AG10803 (cell line): Measurements from ENCODE around the gene C5orf63.
A peak's percentile ranks its signal among the peaks of the same experiment; 100 is the strongest.

ENCODE experiments used
- DNase-seq: peaks from one replicate; pipeline ENCODE4 v3.0.0; 2010; ENCODE audit warnings: low read depth
- H3K4me3 ChIP-seq: 2 replicates; pipeline ENCODE4 v1.5.1; 2011; ENCODE audit warnings: mild to moderate bottlenecking, low read length, control low read depth
- CTCF ChIP-seq: conservative IDR thresholded peaks from 2 replicates; pipeline ENCODE4 v1.5.1; 2011; ENCODE audit warnings: mild to moderate bottlenecking, low read length, control low read depth, inconsistent platforms

Gene C5orf63

GRCh38 chr5:127046343-127047072 is 26.8 kb downstream of the C5orf63 start:
- no peak for DNase-seq
- H3K4me3 ChIP-seq, result no peak overlapping the region
- TF ChIP-seq CTCF, result no peak

- DNase-seq, result peak; percentile 28
- H3K4me3 ChIP-seq, result no peak overlapping the region
- peak; percentile 45 for TF ChIP-seq CTCF
Observed at GRCh38 chr5:127042593-127042992, 30.7 kb downstream of the C5orf63 start.

GRCh38 chr5:127041571-127041970 is 31.7 kb downstream of the C5orf63 start:
- H3K4me3 ChIP-seq, result no peak overlapping the region
- no peak for DNase-seq
- TF ChIP-seq CTCF, result no peak

- DNase-seq, result no peak
- no peak overlapping the region for H3K4me3 ChIP-seq
- TF ChIP-seq CTCF, result no peak
Observed at GRCh38 chr5:127040796-127041520, 32.3 kb downstream of the C5orf63 start.

- TF ChIP-seq CTCF, result no peak
- no peak overlapping the region for H3K4me3 ChIP-seq
- no peak for DNase-seq
Observed at GRCh38 chr5:127038550-127038949, 34.8 kb downstream of the C5orf63 start.

- H3K4me3 ChIP-seq, result no peak overlapping the region
- peak; percentile 25 for DNase-seq
- no peak for TF ChIP-seq CTCF
Observed at GRCh38 chr5:127031863-127032232, 41.5 kb downstream of the C5orf63 start.
